SK-N-SH (cell line): ENCODE data around the gene ZNF154. TPM values are rescaled to one million over a fixed set of nuclear protein-coding genes. Genes with fewer than 3 reads are reported as not detected.

Experiments used
- CTCF ChIA-PET: fragments of 300-600, 350-600 bp; formaldehyde crosslinking; extraction: SDS; loops from one replicate; lab custom pipeline; 2021; lab: Yijun Ruan, JAX
- POLR2A ChIA-PET: fragments of 350-600 bp; sonication (Branson Sonifier 250); formaldehyde crosslinking; extraction: SDS; loops from one replicate; lab custom pipeline; 2020; ENCODE audit warnings: antibody characterized with exemption, inconsistent platforms; lab: Yijun Ruan, JAX
- DNase-seq: peaks from one replicate; pipeline ENCODE4 v3.0.0; 2012
- H2AFZ ChIP-seq: fragments of 200-600 bp; sonication (generic); 2 replicates; pipeline ENCODE4 v1.8.1; 2016; ENCODE audit warnings: antibody characterized with exemption, mild to moderate bottlenecking, low read depth
- H3F3A ChIP-seq: fragments of 200-600 bp; sonication (generic); replicated peaks from 2 replicates; pipeline ENCODE3; 2016; ENCODE audit warnings: antibody characterized with exemption, mild to moderate bottlenecking; ENCODE audit not compliant: insufficient read depth
- H3K27ac ChIP-seq, 2 experiments: fragments of 200-500 bp in 1 of 2; fragments of 200-600 bp in 1 of 2; sonication (Bioruptor generic) in 1 of 2; sonication (generic), shearing (Covaris generic) in 1 of 2; 2 replicates each; pipeline versions ENCODE4 v1.5.1 to v1.6.1; 2014 to 2016; ENCODE audit warnings: low read depth in 2 of 2, inconsistent platforms in 1 of 2, low read length in 1 of 2, mild to moderate bottlenecking in 1 of 2, mixed read lengths in 1 of 2
- H3K27me3 ChIP-seq: fragments of 200-600 bp; sonication (generic), shearing (Covaris generic); 2 replicates; pipeline ENCODE4 v1.6.1; 2016; ENCODE audit warnings: mixed run types; ENCODE audit not compliant: insufficient read depth
- H3K36me3 ChIP-seq, 2 experiments: fragments of 200-500 bp in 1 of 2; fragments of 200-600 bp in 1 of 2; sonication (Bioruptor generic) in 1 of 2; sonication (generic) in 1 of 2; replicated peaks in 1 of 2; 2 replicates each; pipeline versions ENCODE3 to v1.5.1; 2014 to 2016; ENCODE audit warnings: low read length in 1 of 2, mild to moderate bottlenecking in 1 of 2; ENCODE audit not compliant: insufficient read depth in 2 of 2, control insufficient read depth in 1 of 2
- H3K4me1 ChIP-seq, 2 experiments: fragments of 200-500 bp in 1 of 2; fragments of 200-600 bp in 1 of 2; sonication (Bioruptor generic) in 1 of 2; sonication (generic), shearing (Covaris generic) in 1 of 2; 2 replicates each; pipeline versions ENCODE4 v1.5.1 to v1.6.1; 2014 to 2016; ENCODE audit warnings: low read depth in 1 of 2, low read length in 1 of 2, mixed run types in 1 of 2; ENCODE audit not compliant: insufficient read depth in 2 of 2, control insufficient read depth in 1 of 2
- H3K4me2 ChIP-seq: fragments of 200-600 bp; sonication (generic), shearing (Covaris generic); 2 replicates; pipeline ENCODE4 v1.6.1; 2017; ENCODE audit warnings: mixed run types
- H3K4me3 ChIP-seq, 2 experiments: fragments of 200-500 bp in 1 of 2; fragments of 200-600 bp in 1 of 2; sonication (Bioruptor generic) in 1 of 2; sonication (generic), shearing (Covaris generic) in 1 of 2; 2 replicates each; pipeline versions ENCODE4 v1.5.1 to v1.8.1; 2014 to 2016; ENCODE audit warnings: low read depth in 2 of 2, inconsistent platforms in 1 of 2, low read length in 1 of 2, mild to moderate bottlenecking in 1 of 2, mixed read lengths in 1 of 2, moderate library complexity in 1 of 2
- H3K79me2 ChIP-seq: fragments of 200-600 bp; sonication (generic); 2 replicates; pipeline ENCODE4 v1.8.1; 2017; ENCODE audit warnings: mild to moderate bottlenecking; ENCODE audit not compliant: insufficient read depth
- H3K9ac ChIP-seq: fragments of 200-600 bp; sonication (generic); 2 replicates; pipeline ENCODE4 v1.6.1; 2017; ENCODE audit warnings: mixed run types
- H3K9me2 ChIP-seq: fragments of 200-600 bp; sonication (generic); 2 replicates; pipeline ENCODE4 v1.6.1; 2017; ENCODE audit warnings: mixed run types
- H3K9me3 ChIP-seq: fragments of 200-600 bp; sonication (generic); 2 replicates; pipeline ENCODE4 v1.6.1; 2017; ENCODE audit warnings: mixed run types, mild to moderate bottlenecking, moderate library complexity
- H4K20me1 ChIP-seq: fragments of 200-600 bp; sonication (generic); 2 replicates; pipeline ENCODE4 v1.6.1; 2017; ENCODE audit warnings: mild to moderate bottlenecking, mixed run types; ENCODE audit not compliant: insufficient read depth
- FOXJ3 ChIP-seq: sonication (generic); formaldehyde crosslinking; IDR thresholded peaks from 2 replicates; pipeline ENCODE4 v1.5.1; 2020; ENCODE audit warnings: mild to moderate bottlenecking, missing genetic modification reagents
- IRF3 ChIP-seq: fragments of 150-350 bp; IDR thresholded peaks from 2 replicates; pipeline ENCODE4 v1.6.1; 2016; ENCODE audit warnings: mild to moderate bottlenecking, low read depth, low read length
- JUND ChIP-seq: IDR thresholded peaks from 2 replicates; pipeline ENCODE4 v1.4.0; 2012
- RAD21 ChIP-seq: IDR thresholded peaks from 2 replicates; pipeline ENCODE4 v1.6.1; 2012; ENCODE audit warnings: mild to moderate bottlenecking, low read length
- REST ChIP-seq: IDR thresholded peaks from 2 replicates; pipeline ENCODE4 v1.6.1; 2012; ENCODE audit warnings: mild to moderate bottlenecking, low read depth, low read length, moderate library complexity
- RFX5 ChIP-seq: IDR thresholded peaks from 2 replicates; pipeline ENCODE4 v1.6.1; 2012; ENCODE audit warnings: mild to moderate bottlenecking, improper control_type of control experiment, low read length
- SMC3 ChIP-seq: IDR thresholded peaks from 2 replicates; pipeline ENCODE4 v1.6.1; 2012; ENCODE audit warnings: low read depth, low read length, improper control_type of control experiment
- TCF12 ChIP-seq: IDR thresholded peaks from 2 replicates; pipeline ENCODE4 v1.4.0; 2012
- TEAD4 ChIP-seq: IDR thresholded peaks from 2 replicates; pipeline ENCODE4 v1.4.0; 2012; ENCODE audit warnings: mild to moderate bottlenecking, borderline replicate concordance; ENCODE audit not compliant: insufficient read depth
- USF1 ChIP-seq: IDR thresholded peaks from 2 replicates; pipeline ENCODE4 v1.4.0; 2012; ENCODE audit warnings: low read depth, borderline replicate concordance
- WGBS: methylation state at CpG from one replicate; pipeline ENCODE4 v1.1.6; 2017; ENCODE audit warnings: low lambda C conversion rate; 5-methylcytosine and 5-hydroxymethylcytosine counted together
- polyA plus RNA-seq, 3 experiments: library from polyadenylated mRNA; depleted of rRNA; stranded (reverse); fragments of >200 nt; gene quantifications; 2 replicates each; pipeline ENCODE4 v1.2.3, GENCODE V29; 2012
- TF ChIP-seq, protein P1 (sequence below): IDR thresholded peaks from 2 replicates; pipeline ENCODE4 v1.4.0; 2012; ENCODE audit warnings: low read depth, borderline replicate concordance
- TF ChIP-seq, protein P2 (sequence below): fragments of 200-600 bp; sonication (generic); IDR thresholded peaks from 2 replicates; pipeline ENCODE4 v1.6.1; 2017; ENCODE audit warnings: antibody characterized with exemption, mild to moderate bottlenecking, moderate library complexity
- TF ChIP-seq, protein P3 (sequence below): IDR thresholded peaks from 2 replicates; pipeline ENCODE4 v1.4.0; 2012; ENCODE audit warnings: low read depth

Gene ZNF154
- polyA plus RNA-seq, 1 of the 3 experiments (the other 2 are of a cell fraction), result not detected

- 92% methylated on average over 3 of the region's 3 CpGs for WGBS
- DNase-seq, result no peak
- Histone ChIP-seq H3K36me3 (peaks cover 29 to 46% of the 10 kb centered on the region in 2 experiments), H3K4me3 (peak overlapping the region; percentile 83 to 90; a peak in 3 of 4 replicates), H3K9ac (no peak overlapping the region), H3K27me3 (no peaks in the 10 kb centered on the region), H3K9me3 (0 out of 2 replicates have a peak, but pooled peaks cover 6% of the 10 kb centered on the region), H3K4me1 (peaks cover 0 to 5% of the 10 kb centered on the region in 2 experiments; a peak in 1 of 4 replicates), H4K20me1 (no peaks in the 10 kb centered on the region), H2AFZ (no peak overlapping the region), H3K27ac (no peak overlapping the region), H3F3A (no peaks in the 10 kb centered on the region), H3K79me2 (peaks cover 47% of the 10 kb centered on the region), H3K9me2 (no peaks in the 10 kb centered on the region), H3K4me2 (peak overlapping the region; percentile 84)
- CTCF ChIA-PET, result no interaction called here
- POLR2A ChIA-PET, result no interaction called here
- TF ChIP-seq, protein P1, sequence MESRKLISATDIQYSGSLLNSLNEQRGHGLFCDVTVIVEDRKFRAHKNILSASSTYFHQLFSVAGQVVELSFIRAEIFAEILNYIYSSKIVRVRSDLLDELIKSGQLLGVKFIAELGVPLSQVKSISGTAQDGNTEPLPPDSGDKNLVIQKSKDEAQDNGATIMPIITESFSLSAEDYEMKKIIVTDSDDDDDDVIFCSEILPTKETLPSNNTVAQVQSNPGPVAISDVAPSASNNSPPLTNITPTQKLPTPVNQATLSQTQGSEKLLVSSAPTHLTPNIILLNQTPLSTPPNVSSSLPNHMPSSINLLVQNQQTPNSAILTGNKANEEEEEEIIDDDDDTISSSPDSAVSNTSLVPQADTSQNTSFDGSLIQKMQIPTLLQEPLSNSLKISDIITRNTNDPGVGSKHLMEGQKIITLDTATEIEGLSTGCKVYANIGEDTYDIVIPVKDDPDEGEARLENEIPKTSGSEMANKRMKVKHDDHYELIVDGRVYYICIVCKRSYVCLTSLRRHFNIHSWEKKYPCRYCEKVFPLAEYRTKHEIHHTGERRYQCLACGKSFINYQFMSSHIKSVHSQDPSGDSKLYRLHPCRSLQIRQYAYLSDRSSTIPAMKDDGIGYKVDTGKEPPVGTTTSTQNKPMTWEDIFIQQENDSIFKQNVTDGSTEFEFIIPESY, result no peak
- TF ChIP-seq, protein P2, sequence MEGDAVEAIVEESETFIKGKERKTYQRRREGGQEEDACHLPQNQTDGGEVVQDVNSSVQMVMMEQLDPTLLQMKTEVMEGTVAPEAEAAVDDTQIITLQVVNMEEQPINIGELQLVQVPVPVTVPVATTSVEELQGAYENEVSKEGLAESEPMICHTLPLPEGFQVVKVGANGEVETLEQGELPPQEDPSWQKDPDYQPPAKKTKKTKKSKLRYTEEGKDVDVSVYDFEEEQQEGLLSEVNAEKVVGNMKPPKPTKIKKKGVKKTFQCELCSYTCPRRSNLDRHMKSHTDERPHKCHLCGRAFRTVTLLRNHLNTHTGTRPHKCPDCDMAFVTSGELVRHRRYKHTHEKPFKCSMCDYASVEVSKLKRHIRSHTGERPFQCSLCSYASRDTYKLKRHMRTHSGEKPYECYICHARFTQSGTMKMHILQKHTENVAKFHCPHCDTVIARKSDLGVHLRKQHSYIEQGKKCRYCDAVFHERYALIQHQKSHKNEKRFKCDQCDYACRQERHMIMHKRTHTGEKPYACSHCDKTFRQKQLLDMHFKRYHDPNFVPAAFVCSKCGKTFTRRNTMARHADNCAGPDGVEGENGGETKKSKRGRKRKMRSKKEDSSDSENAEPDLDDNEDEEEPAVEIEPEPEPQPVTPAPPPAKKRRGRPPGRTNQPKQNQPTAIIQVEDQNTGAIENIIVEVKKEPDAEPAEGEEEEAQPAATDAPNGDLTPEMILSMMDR, result no peak
Measured at GRCh38 chr19:57748029-57748428, 39.0 kb upstream of the ZNF154 start.

DNA sequence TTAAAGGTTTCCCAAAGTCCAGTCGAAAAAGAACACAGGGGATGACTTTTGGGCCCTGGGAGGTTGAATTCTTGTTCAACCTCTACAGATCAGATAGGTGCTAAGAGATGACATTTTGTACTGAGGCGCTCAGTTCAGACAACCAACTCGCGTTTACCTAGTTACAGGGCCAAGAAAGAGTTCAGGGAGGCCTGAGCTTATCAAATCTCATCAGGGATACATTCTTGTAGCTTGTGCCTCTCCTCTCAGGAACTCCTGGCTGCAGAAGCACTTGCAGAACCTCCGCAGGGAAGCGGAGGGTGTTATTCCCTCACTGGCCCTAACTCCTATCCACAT lies 38.4 kb upstream of the ZNF154 start:
- TF ChIP-seq SMC3, result no peak
- TF ChIP-seq, protein P1, result no peak
- no peak for TF ChIP-seq IRF3
- no peak for TF ChIP-seq USF1
- TF ChIP-seq TEAD4, result no peak
- no peak for TF ChIP-seq REST
- TF ChIP-seq, protein P3, sequence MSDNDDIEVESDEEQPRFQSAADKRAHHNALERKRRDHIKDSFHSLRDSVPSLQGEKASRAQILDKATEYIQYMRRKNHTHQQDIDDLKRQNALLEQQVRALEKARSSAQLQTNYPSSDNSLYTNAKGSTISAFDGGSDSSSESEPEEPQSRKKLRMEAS, result no peak
- no peak for TF ChIP-seq FOXJ3
- no peak for TF ChIP-seq TCF12
- no peak for TF ChIP-seq RFX5
- no peak for TF ChIP-seq RAD21
- TF ChIP-seq JUND, result no peak
- TF ChIP-seq, all 33 proteins: peak for 0
- H3K9me2 ChIP-seq, result no peaks in the 10 kb centered on the region
- H3K4me2 ChIP-seq, result peak overlapping the region; percentile 84
- H2AFZ ChIP-seq, result peak overlapping the region; percentile 83
- peaks cover 47% of the 10 kb centered on the region for H3K79me2 ChIP-seq
- ChIA-PET CTCF (interaction anchor here (1.2 kb wide), 1 partner anchor 8 kb away, joined by 3 read pairs; no protein-coding TSS in a partner anchor), POLR2A (interaction anchor here (2.0 kb wide), 1 partner anchor 115 kb away, joined by 4 read pairs; the partner anchor contains the start of gene ZNF211)
- peak overlapping the region in 1 of 2 experiments; percentile 40; a peak in 1 of 4 replicates for H3K27ac ChIP-seq
- H3K9me3 ChIP-seq, result 0 out of 2 replicates have a peak, but pooled peaks cover 6% of the 10 kb centered on the region
- H3K4me3 ChIP-seq, result peak overlapping the region; percentile 83 to 90
- WGBS, result 51% methylated on average over 6 of the region's 6 CpGs
- no peak for DNase-seq
- H4K20me1 ChIP-seq, result no peaks in the 10 kb centered on the region
- peaks cover 0 to 5% of the 10 kb centered on the region in 2 experiments; a peak in 1 of 4 replicates for H3K4me1 ChIP-seq
- no peaks in the 10 kb centered on the region for H3F3A ChIP-seq
- peak overlapping the region; percentile 86; the same call in 1 of the 2 replicates for H3K9ac ChIP-seq
- peaks cover 24 to 40% of the 10 kb centered on the region in 2 experiments for H3K36me3 ChIP-seq
- H3K27me3 ChIP-seq, result no peaks in the 10 kb centered on the region
